ENCODE results near the gene NLRP5.
"Not testable (repeated sequence)": the region's sequence is repeated elsewhere in the genome, so short reads cannot be mapped to it uniquely, and the experiment has no call there.

DNA sequence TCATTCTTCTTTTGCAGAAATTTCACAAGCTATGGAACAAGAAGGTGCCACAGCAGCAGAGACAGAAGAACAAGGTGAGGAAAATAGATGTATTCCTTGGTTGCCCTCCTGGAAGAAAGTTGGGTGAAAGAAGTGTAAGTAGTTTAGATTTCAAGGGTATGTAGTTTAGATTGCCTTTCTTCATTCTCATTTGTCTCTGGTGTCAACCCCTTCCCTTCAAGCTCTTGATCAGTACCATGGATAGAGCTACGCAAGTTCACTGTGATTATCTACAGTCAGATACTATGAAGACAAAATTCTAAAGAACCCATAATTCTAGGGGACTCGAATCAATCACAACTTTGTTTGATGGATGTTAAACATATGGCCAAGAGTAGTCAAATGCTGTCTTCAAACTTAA, 32.8 kb downstream of the NLRP5 start:
- TF ChIP-seq, protein P1, sequence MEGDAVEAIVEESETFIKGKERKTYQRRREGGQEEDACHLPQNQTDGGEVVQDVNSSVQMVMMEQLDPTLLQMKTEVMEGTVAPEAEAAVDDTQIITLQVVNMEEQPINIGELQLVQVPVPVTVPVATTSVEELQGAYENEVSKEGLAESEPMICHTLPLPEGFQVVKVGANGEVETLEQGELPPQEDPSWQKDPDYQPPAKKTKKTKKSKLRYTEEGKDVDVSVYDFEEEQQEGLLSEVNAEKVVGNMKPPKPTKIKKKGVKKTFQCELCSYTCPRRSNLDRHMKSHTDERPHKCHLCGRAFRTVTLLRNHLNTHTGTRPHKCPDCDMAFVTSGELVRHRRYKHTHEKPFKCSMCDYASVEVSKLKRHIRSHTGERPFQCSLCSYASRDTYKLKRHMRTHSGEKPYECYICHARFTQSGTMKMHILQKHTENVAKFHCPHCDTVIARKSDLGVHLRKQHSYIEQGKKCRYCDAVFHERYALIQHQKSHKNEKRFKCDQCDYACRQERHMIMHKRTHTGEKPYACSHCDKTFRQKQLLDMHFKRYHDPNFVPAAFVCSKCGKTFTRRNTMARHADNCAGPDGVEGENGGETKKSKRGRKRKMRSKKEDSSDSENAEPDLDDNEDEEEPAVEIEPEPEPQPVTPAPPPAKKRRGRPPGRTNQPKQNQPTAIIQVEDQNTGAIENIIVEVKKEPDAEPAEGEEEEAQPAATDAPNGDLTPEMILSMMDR (IDR thresholded peaks at IDR 0.05) = not testable (repeated sequence)
- TF ChIP-seq POLR2A (IDR thresholded peaks at IDR 0.05) = not testable (repeated sequence)

Measured in uterus (tissue), 2 donors.